Stomach smooth muscle (tissue), 2 donors: Measurements from ENCODE around the gene SYNRG.
A peak's percentile ranks its signal among the peaks of the same experiment; 100 is the strongest.

Experiments used
- H3K27ac ChIP-seq: one replicate; pipeline ENCODE4 v1.7.0; 2013; ENCODE audit warnings: mild to moderate bottlenecking, low read length, inconsistent platforms
- H3K27me3 ChIP-seq, 2 donors: one replicate each; pipeline ENCODE4 v1.7.0; 2013; ENCODE audit warnings: low read length in 2 of 2; ENCODE audit not compliant: insufficient read depth in 2 of 2, control insufficient read depth in 1 of 2
- H3K36me3 ChIP-seq, 2 donors: one replicate each; pipeline ENCODE4 v1.7.0; 2013; ENCODE audit warnings: low read length in 2 of 2; ENCODE audit not compliant: control insufficient read depth in 2 of 2, insufficient read depth in 2 of 2
- H3K4me1 ChIP-seq: one replicate; pipeline ENCODE4 v1.7.0; 2013; ENCODE audit warnings: low read length; ENCODE audit not compliant: control insufficient read depth, insufficient read depth
- H3K4me3 ChIP-seq, 2 donors: one replicate each; pipeline ENCODE4 v1.7.0; 2013; ENCODE audit warnings: low read length in 2 of 2
- H3K9ac ChIP-seq, 2 donors: one replicate each; pipeline ENCODE4 v1.7.0; 2013; ENCODE audit warnings: low read length in 2 of 2, mild to moderate bottlenecking in 1 of 2
- H3K9me3 ChIP-seq, 2 donors: one replicate each; pipeline ENCODE4 v1.7.0; 2013; ENCODE audit warnings: low read length in 2 of 2; ENCODE audit not compliant: control insufficient read depth in 2 of 2
- donor health status: healthy.
- donor health status: Pancreatic carcinoma.

Gene SYNRG

DNA sequence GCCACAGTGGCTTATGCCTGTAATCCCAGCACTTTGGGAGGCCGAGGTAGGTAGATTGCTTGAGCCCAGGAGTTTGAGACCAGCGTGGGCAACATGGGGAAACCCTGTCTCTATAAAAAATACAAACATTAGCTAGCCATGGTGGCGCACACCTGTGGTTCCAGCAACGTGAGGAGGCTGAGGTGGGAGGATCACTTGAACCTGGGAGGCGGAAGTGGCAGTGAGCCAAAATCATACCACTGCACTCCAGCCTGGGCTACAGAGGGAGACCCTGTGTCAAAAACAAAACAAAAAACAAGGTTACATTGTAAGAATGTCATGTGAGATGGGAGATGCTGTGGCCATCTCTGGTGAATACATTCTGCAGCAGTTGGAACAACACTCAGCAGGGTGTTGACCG is 106.1 kb downstream of the SYNRG start:
- Histone ChIP-seq H3K36me3 (peaks cover 0 to 1% of the 10 kb centered on the region in 2 donors), H3K9ac (no peak overlapping the region), H3K27me3 (no peaks in the 10 kb centered on the region), H3K4me1 (peaks cover 8% of the 10 kb centered on the region), H3K27ac (no peak overlapping the region), H3K9me3 (no peaks in the 10 kb centered on the region), H3K4me3 (no peak overlapping the region)

DNA sequence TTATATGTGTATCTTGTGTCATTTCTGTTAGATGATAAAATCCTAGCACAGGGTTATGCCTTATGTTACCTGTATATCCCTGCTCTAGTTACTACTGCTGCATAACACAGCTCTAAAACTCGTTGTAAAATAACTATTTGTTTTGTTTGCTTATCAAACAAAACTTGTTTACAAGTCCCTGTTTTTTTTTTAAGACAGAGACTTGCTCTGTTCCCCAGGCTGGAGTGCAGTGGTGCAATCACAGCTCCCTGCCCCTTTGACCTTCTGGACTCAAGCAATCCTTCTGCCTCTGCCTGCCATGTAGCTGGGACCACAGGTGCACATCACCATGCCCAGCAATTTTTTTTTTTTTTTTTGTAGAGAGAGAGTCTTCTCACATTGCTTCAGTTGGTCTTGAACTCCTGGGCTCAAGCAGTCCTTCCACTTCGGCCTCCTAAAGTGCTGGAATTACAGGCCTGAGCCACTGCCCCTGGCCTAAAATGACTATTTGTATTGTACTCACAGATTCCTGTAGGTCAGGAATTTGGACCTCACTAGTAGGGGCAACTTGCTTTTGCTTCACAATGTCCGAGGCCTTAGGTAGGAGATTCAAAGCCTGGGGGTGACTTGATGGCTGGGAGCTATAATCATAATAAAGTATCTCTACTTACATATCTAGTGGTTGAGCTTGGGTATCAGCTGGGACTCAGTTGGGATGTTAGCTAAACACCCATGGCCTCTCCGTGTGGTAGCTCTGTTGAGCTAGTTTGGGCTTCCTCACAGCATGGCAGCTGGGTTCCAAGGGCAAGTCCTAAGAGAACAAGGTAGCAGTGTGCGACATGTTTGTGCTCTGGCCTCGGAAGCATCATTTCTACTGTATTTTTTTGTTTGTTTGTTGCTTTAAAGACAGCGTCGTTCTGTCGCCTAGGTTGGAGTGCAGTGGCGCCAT is 106.9 kb downstream of the SYNRG start:
- no peak overlapping the region for H3K4me3 ChIP-seq
- no peaks in the 10 kb centered on the region for H3K36me3 ChIP-seq
- H3K27ac ChIP-seq: no peak overlapping the region
- no peaks in the 10 kb centered on the region for H3K27me3 ChIP-seq
- H3K9ac ChIP-seq: no peak overlapping the region
- H3K9me3 ChIP-seq: no peaks in the 10 kb centered on the region
- H3K4me1 ChIP-seq: peaks cover 6% of the 10 kb centered on the region

GRCh38 chr17:37500378-37500777 is 108.8 kb downstream of the SYNRG start:
- no peaks in the 10 kb centered on the region for H3K27me3 ChIP-seq
- H3K36me3 ChIP-seq: no peaks in the 10 kb centered on the region
- H3K9me3 ChIP-seq: no peaks in the 10 kb centered on the region
- H3K4me3 ChIP-seq: no peak overlapping the region
- no peak overlapping the region for H3K27ac ChIP-seq
- H3K9ac ChIP-seq: no peak overlapping the region
- H3K4me1 ChIP-seq: no peaks in the 10 kb centered on the region

DNA sequence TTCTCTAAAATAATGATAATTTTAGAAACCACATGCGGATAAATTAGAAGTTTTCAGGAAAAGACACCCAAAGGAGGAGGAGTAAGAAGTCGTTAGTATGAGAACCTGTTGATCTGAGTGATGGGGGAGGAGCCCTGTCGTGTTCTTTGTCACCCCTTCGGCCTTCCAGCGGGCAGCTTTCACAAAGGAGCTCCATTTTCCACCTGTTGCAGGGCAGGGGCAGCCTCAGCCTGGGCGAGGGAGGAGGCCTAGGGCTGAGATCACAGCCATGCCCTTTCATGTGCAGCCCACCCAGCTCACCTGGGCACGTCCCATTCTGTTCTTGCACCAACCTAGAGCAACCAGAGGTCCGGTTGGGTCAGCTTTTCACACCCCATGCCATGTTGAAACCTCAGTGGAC is 114.2 kb downstream of the SYNRG start:
- Histone ChIP-seq H3K36me3 (no peaks in the 10 kb centered on the region), H3K27ac (no peak overlapping the region), H3K27me3 (no peaks in the 10 kb centered on the region), H3K9ac (no peak overlapping the region), H3K9me3 (no peaks in the 10 kb centered on the region), H3K4me1 (peaks cover 16% of the 10 kb centered on the region), H3K4me3 (no peak overlapping the region)

GRCh38 chr17:37494401-37494831 is 114.8 kb downstream of the SYNRG start:
- Histone ChIP-seq H3K27me3 (no peaks in the 10 kb centered on the region), H3K9me3 (no peaks in the 10 kb centered on the region), H3K9ac (no peak overlapping the region), H3K27ac (no peak overlapping the region), H3K36me3 (no peaks in the 10 kb centered on the region), H3K4me1 (peaks cover 16% of the 10 kb centered on the region), H3K4me3 (peak overlapping the region in 1 of 2 donors; percentile 40)

- Histone ChIP-seq H3K27me3 (no peaks in the 10 kb centered on the region), H3K9me3 (no peaks in the 10 kb centered on the region), H3K27ac (peak overlapping the region; percentile 76), H3K4me3 (no peak overlapping the region), H3K36me3 (no peaks in the 10 kb centered on the region), H3K9ac (no peak overlapping the region), H3K4me1 (peaks cover 21% of the 10 kb centered on the region)
Measured at GRCh38 chr17:37493249-37494027, 115.8 kb downstream of the SYNRG start.

GRCh38 chr17:37492167-37492566 is 117.1 kb downstream of the SYNRG start:
- Histone ChIP-seq H3K27ac (peak overlapping the region; percentile 76), H3K9me3 (no peaks in the 10 kb centered on the region), H3K36me3 (no peaks in the 10 kb centered on the region), H3K27me3 (no peaks in the 10 kb centered on the region), H3K4me1 (peaks cover 21% of the 10 kb centered on the region), H3K4me3 (peak overlapping the region; percentile 81 to 97), H3K9ac (peak overlapping the region; percentile 7 to 54)

- H3K27ac ChIP-seq: peak overlapping the region; percentile 76
- H3K4me3 ChIP-seq: peak overlapping the region; percentile 81 to 97
- no peaks in the 10 kb centered on the region for H3K9me3 ChIP-seq
- H3K4me1 ChIP-seq: peaks cover 21% of the 10 kb centered on the region
- peak overlapping the region; percentile 60 to 77 for H3K9ac ChIP-seq
- H3K36me3 ChIP-seq: no peaks in the 10 kb centered on the region
- H3K27me3 ChIP-seq: no peaks in the 10 kb centered on the region
Measured at GRCh38 chr17:37490638-37491614, 118.3 kb downstream of the SYNRG start.

DNA sequence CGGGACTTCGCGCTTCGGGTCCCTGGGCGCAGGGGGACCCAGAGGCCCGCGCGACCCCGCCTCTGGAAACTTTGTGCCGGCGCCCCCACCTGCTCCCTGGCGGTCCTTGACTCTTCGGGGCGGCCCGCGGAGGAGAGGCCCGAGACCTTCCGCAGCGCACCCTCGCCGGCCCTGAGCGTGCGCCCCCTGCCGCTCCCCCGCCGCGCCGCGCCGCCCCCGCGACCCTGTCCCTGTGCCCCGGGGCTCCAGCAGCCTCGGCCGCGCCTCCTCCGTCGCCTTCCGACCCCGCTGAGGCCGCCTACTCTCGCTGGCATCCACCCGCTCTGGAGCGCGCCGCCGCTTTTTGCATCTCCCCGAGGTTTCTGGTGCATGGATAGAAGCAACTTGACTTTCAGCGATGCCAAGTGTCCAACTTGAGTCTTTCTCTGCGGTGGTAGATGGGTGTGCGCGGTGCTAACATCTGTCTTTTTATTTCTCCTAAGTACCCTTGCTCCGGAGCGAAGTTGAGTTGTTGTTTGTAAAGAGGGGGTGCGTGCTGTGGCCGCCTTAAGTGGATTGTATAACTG is 119.1 kb downstream of the SYNRG start:
- Histone ChIP-seq H3K27ac (peak overlapping the region; percentile 76), H3K4me3 (peak overlapping the region; percentile 81 to 97), H3K36me3 (no peaks in the 10 kb centered on the region), H3K9me3 (no peaks in the 10 kb centered on the region), H3K27me3 (no peaks in the 10 kb centered on the region), H3K9ac (peak overlapping the region; percentile 60 to 77), H3K4me1 (peaks cover 21% of the 10 kb centered on the region)
